HG03108 (cell line): ENCODE measurements around the gene ZNF581.

ENCODE experiments used
- ATAC-seq: cut with Tn5 transposase; IDR thresholded peaks from one replicate; pipeline ENCODE4 v1.9.1; 2021; ENCODE audit warnings: moderate library complexity; ENCODE audit not compliant: unreplicated experiment

ZNF581 gene

DNA sequence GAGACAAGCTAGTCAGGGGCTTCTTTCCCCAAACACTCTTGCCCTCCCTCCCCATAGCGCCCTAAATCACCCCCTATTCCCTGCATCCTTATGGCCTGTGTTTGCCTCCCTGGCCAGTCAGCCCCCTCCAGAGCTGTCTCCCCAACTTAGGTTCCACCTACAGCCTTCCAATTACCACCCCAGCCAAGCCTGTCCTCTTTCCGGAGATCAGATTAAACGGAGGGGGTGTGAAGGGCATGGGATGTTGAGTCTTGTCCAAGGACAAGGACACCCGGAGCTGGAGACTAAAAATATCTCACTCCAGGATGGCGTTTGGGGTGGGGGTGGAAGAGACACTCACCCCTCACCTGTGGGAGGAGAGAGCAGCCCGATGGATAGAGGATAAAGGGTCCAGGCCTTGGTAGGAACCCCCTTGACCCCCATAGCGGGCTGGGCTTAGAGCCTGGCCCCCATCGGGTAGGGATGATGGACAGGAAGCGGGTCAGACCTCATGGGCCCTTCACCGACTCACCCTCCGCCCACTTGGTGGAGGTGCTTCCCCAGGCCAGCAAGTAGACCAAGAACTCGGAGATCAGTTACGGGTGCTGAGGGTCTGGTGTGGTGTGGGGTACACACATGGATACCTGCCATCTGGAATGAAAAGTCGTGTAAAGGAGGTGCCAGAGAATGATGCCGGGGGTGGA lies 32.0 kb upstream of the ZNF581 start:
- no peak for ATAC-seq

DNA sequence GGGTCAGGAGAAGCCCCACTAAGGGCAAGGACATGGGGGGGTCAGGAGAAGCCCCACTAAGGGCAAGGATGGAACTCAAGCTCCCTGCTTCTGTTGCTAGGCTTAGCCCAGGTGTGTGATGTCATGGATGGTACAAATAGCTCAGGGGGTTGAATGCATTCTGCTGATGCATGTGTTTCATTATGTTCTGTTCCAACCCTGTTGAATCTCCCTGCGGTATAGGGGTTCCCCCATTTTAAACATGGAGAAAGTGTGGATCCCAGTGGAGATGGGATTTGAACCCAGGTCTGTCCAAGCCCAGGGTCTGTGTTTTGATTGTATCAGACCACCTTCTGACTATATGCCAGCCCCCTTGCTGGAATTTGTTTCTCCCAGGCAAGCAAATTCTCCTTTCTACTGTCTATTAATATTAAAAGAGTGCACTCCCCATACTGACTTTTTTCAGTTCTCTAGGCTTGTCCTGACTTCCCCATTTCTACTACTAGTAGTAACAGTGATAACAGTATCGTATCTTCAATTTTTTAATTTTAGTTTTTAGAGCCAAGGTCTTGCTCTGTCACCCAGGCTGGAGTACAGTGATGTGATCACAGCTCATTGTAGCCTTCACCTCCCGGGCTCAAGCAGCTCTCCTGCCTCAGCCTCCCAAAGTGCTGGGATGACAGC lies 31.3 kb upstream of the ZNF581 start:
- ATAC-seq, result no peak

DNA sequence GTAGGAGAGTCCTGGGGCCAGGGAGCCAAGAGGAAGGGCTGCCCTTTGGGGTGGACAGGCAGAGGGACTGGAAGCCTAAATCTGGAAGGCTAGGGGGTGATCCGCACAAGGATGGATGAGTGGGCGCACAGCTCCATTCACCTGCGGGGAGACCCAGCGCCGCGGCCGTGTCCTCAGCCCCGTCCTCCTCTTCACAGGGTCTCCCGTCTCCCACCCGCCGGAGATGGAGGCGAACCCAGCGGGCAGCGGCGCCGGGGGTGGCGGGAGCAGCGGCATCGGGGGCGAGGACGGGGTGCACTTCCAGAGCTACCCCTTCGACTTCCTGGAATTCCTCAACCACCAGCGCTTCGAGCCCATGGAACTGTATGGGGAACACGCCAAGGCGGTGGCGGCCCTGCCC lies 30.1 kb upstream of the ZNF581 start:
- no peak for ATAC-seq

DNA sequence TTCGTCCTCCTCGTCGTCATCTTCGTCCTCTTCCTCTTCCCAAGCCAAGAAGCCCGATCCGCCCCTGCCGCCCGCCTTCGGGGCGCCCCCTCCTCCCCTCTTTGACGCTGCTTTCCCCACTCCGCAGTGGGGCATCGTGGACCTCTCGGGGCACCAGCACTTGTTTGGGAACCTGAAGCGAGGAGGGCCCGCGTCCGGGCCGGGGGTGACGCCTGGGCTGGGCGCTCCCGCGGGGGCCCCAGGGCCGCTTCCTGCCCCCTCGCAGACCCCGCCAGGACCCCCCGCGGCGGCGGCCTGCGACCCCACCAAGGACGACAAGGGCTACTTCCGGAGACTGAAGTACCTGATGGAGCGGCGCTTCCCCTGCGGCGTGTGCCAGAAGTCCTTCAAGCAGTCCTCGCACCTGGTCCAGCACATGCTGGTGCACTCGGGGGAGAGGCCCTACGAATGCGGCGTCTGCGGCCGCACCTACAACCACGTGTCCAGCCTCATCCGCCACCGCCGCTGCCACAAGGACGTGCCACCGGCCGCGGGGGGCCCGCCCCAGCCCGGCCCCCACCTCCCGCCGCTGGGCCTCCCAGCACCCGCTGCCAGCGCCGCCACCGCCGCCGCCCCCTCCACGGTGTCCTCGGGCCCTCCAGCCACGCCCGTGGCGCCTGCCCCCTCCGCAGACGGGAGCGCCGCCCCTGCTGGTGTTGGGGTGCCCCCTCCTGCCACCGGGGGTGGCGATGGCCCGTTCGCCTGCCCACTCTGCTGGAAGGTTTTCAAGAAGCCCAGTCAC lies 29.3 kb upstream of the ZNF581 start:
- no peak for ATAC-seq

DNA sequence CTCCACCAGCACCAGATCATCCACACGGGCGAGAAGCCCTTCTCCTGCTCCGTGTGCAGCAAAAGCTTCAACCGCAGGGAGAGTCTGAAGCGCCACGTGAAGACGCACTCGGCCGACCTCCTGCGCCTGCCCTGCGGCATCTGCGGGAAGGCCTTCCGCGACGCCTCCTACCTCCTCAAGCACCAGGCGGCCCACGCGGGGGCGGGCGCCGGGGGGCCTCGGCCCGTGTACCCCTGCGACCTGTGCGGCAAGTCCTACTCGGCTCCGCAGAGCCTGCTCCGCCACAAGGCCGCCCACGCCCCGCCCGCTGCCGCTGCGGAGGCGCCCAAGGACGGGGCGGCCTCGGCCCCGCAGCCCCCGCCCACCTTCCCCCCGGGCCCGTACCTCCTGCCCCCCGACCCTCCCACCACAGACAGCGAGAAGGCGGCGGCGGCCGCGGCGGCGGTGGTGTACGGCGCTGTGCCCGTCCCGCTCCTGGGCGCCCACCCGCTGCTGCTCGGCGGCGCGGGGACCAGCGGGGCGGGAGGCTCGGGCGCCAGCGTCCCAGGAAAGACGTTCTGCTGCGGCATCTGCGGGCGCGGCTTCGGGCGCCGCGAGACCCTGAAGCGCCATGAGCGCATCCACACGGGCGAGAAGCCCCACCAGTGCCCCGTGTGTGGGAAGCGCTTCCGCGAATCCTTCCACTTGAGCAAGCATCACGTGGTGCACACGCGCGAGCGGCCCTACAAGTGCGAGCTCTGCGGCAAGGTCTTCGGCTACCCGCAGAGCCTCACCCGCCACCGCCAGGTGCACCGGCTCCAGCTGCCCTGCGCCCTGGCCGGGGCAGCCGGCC lies 28.5 kb upstream of the ZNF581 start:
- ATAC-seq, result no peak

DNA sequence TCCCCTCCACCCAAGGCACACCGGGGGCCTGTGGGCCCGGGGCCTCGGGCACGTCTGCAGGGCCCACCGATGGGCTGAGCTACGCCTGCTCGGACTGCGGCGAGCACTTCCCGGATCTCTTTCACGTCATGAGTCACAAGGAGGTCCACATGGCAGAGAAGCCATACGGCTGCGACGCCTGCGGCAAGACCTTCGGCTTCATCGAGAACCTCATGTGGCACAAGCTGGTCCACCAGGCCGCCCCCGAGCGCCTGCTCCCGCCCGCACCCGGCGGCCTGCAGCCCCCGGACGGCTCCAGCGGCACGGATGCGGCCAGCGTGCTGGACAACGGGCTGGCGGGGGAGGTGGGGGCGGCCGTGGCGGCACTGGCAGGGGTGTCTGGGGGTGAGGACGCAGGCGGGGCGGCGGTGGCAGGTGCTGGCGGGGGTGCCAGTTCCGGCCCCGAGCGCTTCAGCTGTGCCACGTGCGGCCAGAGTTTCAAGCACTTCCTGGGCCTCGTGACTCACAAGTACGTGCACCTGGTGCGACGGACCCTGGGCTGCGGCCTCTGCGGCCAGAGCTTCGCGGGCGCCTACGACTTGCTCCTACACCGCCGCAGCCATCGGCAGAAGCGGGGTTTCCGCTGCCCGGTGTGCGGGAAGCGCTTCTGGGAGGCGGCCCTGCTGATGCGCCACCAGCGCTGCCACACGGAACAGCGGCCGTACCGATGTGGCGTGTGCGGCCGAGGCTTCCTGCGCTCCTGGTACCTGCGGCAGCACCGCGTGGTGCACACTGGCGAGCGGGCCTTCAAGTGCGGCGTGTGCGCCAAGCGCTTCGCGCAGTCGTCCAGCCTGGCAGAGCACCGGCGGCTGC lies 27.7 kb upstream of the ZNF581 start:
- no peak for ATAC-seq

DNA sequence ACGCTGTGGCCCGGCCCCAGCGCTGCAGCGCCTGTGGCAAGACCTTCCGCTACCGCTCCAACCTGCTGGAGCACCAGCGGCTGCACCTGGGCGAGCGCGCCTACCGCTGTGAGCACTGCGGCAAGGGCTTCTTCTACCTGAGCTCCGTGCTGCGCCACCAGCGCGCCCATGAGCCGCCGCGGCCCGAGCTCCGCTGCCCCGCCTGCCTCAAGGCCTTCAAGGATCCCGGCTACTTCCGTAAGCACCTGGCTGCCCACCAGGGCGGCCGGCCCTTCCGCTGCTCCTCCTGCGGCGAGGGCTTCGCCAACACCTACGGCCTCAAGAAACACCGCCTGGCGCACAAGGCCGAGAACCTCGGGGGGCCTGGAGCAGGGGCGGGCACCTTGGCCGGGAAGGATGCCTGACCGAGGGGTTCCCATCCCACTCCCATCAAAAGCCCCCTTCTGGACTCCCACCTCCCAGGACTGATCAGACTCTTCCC lies 27.0 kb upstream of the ZNF581 start:
- no peak for ATAC-seq

DNA sequence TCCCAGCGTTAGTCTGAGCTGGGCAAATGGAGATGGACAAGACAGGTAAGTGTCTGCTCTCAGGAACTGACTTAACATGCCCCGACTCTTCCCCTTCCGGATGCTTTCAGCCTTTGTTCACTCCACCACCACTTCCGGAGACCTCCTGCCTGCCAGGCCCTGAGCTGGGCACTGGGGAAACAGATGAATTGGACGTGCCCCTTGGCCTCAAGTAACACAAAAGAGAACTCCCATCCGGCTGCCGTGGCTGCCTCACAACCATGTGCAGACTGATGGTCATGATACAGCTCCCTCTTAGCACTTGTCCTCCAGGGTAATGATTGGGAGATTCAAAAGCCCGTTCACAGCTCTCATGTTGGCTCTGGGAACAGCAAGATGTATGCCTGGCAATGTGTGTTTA lies 26.0 kb upstream of the ZNF581 start:
- no peak for ATAC-seq

DNA sequence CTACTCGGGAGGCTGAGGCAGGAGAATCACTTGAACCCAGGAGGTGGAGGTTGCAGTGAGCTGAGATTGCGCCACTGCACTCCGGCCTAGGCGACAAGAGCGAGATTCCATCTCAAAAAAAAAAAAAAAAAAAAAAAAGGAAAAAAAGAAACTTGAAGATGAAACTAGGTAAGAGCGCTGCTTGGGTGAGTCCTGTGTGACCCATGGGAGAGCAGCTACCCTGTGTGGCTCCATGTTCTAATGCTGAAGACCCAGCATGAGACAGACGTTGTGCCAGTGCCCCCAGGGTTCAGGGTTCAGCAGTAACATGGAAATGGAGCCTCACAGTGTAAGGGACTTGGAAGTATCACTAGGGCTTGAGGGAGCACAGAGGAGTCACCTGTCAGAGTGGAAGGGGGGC lies 25.0 kb upstream of the ZNF581 start:
- ATAC-seq, result no peak

DNA sequence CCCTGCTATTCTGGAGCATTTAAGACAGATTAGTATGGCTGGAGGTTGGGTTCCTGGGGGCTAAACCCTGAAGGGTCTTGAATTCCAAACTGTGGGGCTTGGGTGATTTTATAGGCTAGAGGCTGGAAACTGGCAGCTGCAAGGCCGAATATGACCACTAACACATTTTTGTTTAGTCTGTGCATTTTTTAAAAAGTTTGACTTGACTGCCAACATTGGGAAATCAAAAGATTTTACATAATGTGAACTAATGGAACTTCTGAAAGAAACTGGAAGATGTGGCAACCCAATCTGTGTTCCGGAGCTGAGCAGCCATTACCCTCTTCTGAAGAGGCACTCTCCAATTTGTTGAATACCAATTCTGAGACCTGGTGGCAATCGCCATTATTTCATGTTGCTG lies 24.2 kb upstream of the ZNF581 start:
- no peak for ATAC-seq

DNA sequence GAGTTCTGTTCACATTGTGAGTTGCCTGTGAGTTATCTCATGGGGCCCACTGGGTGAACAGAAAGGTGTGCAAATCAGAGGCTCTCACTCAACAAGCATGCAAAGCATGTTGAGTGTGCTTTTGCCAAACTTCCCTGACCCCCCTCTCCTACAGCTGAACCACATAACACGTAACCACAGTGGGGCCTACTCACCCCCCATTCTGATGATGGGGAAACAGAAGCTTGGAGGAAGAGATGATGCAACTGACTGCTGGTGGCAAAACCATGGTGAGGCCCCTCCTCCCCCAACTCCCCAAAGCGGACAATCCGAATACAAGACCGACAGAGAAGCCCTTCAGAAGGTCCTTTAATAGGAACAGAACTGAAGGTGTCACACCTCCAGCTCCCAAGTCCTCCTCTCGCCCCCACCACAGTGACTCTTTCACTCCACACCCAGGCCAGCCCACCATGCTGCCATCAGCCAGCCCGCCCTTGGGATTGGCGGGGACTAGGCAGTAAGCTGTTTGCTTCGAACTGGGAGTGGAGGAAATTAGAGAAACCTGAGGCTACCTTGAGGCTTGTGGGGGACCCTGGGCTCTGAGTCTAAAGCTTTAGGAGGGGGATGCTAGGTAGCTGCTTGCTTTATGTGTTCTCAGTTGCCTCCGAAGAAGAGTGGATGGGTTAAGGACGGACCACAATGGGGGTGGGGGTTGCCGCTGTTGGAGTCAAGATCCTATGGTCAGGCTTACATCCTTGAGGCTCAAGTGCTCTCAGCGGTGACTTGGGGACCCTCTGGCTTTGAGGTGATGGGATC lies 22.8 kb upstream of the ZNF581 start:
- no peak for ATAC-seq

DNA sequence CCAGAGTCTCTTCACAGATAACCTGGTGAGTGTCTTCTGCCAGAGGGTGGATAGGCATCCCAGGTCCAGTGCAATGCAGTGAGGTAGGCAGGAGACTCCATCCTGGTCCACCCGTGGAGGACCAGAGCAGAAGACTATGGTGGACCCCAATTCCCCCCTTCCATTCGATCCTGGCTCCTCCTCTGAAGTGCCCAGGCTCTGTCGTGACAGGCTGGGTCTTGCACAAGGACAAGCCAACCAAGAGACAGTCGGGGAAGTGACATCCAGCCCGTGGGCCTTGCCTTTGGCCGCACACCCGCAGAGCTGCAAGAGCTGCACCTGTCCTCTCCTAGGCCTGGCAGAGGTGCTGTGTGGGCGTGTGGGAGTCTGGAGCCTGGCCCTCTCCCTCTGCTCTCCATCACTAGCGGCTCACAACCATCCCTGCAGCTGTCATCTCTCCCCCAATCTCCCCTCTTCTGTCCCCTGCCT lies 22.2 kb upstream of the ZNF581 start:
- no peak for ATAC-seq

DNA sequence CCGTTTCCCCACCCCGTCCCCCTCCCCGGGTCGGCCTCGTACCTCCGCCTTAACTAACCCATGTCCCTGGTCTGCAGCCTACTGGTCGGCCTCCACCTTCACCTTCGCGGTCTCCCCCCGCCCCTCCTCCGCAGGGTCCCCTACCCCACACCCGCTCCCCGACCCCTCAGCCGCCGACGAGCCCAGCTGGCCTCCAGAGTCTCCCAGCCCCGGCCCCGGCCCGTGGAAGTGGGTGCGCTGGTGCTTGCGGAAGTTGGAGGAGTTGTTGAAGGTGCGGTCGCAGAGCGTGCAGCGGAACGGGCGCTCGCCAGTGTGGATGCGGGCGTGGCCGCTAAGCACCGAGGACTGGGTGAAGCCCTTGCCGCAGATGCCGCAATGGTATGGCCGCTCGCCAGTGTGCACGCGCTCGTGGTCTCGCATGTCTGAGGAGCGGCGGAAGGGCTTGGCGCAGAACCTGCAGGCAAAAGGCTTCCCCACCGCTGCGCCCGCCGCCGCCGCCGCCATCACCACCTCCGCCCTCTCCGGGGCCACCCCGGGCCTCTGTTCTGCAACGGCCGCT lies 21.7 kb upstream of the ZNF581 start:
- no peak for ATAC-seq

DNA sequence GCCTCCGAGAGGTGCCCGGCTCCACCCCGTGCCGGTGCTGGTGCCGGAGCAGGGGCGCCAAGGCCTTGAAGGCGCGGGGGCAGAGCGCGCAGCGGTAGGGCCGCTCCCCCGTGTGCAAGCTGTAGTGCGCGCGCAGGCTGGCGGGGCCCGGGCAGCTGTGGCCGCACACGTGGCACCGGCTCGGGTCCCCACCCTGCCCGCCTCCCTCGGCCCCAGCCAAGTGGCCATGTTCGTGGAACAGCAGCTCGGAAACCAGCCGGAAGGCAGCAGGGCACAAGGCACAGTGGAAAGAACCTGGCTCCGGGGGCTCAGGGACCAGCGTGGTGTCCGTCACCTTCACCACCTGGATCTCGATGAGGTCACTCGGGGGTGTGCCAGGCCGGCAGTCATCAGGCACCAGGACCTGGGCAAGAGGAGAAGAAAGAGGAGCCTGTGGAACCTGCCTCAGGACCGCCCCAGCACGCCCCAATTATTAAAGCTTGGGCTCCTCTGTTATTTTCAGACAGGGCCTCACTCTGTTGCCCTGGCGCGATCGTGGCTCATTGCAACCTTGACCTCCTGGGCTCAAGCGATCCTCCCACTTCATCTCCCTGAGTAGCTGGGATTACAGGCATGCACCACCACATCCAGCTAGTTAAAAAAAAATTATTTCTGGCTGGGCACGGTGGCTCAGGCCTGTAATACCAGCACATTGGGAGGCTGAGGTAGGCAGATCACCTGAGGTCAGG lies 21.0 kb upstream of the ZNF581 start:
- ATAC-seq, result no peak

DNA sequence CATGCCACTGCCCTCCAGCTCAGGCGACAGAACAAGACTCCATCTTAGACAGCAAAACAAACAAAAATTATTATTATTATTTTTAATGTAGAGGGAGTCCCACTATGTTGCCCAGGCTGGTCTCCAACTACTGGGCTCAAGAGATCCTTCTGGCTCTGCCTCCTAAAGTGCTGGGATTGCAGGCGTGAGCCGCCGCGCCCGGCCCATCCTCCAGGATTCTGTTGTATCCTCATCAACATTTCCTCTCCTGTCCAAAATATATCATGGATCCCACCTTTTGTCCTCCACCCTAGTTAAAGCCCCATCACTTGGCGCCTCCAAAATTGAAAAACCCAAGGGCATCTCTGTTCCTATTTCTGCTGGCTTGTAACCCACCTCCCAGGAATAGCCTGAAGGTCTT lies 20.3 kb upstream of the ZNF581 start:
- no peak for ATAC-seq

DNA sequence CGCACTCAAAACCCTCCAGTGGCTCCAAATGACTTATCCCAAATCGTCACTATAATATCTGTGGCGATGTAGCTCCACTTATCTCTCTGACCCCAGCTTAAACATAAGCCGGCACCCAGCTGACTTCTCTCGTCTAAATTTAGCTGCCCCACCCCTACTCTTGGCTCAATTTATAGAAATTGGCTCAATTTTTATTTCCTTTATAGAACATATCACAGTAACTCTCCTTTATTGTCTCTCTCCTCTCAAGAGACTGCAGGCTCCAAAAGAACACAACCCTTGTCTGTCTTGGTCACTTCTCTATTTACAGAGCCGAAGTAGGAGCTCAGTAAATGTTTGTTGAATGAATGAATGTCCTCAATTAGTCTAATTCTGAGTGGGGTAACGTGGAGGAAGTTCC lies 19.9 kb upstream of the ZNF581 start:
- ATAC-seq, result no peak

DNA sequence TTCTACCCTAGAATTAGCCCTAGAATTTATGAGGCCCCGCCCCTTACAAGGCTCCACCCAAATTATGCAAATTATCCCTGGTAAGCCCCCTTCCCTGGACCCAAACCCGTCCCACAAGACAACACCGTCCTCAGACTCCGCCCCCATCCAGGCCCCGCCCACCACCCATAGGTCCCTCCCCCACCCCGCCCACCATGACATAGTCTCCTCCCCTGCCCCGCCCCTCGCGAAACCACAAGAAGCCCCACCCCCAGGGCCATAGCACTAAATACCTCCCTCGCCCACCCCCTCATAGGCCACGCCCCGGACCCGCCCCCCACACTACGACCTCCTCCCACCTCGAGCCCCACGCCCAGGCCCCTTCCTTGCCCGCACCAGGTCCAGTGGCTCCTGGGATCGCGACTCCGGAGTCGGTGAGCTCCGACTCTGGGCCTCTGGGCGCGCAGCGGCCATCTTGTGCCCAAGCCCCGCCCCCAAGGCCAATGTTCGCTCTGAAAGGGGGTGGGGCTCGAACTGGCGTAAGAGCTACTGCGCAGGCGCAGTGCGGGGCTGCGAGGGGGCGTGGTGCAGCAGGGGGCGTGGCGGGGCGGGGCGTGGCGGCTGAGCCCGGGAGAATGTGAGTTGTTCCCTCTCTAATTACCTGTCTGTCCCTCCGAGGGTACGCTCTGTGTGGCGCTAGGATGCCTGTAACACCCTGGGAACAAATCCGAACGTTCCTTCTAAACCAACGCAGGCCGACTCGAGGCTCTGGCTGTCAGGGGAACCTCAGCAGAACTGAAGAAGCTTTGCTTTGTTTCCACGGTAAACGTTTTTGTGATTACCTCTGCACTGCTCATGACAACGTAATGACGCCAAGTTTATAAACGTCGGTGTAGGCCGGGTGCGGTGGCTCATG lies 19.1 kb upstream of the ZNF581 start, which contains the start of gene ZNF784:
Gene ZNF784 (minus strand): TSS at position 458 of the 895 bp plus-strand sequence. CDS start 5 bp downstream, at position 453.
- ATAC-seq, result peak; percentile 58
